ENCODE results near the gene NEDD4.
"Not testable (repeated sequence)": the region's sequence is repeated elsewhere in the genome, so short reads cannot be mapped to it uniquely, and the experiment has no call there.

The NEDD4 gene

DNA sequence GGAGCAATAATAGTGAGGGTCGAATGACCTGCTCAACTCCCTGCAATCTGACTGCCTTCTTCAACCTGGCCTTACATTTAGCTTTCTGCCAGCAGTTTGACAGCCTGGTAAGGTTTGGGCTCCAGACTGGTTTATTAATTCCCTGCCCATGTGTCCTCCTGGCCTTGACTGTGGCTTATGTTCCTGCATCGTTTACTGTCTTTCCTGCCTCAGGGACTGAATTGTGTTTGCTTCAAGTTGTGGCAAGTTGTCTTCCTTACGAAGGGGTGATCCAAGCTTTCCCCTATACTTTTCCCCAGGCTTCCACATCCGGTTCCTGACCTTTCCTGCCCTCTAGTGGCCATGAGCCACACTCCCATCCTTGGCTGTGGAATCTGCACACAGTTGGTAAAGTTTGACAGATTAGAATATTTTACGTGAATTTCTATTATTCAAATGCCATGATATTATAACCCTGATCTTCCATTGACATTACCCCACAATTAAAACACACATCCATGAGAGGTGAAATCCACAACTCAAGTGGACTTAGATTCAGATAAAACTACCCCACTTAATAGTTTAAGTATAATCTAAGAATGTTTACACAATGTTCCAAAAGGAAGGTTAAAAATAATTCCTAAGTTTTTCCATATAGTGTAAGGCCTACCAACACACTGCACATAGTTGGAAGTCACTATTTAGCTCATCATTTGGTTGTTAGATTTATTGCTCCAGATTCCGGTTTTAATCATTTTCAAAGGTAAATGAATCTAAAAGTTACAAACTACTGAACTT is 95.7 kb downstream of the NEDD4 start:
- DNase-seq (ENCODE audit: low spot score) (peak; percentile 36), FAIRE-seq (peak; percentile 12)

GRCh38 chr15:55894399-55894965 is 98.9 kb downstream of the NEDD4 start:
- FAIRE-seq (peak; percentile 40), DNase-seq (ENCODE audit: low spot score) (no peak)

- DNase-seq (ENCODE audit: low spot score) (no peak), FAIRE-seq (no peak)
Observed at GRCh38 chr15:55893852-55894251, 99.6 kb downstream of the NEDD4 start.

DNA sequence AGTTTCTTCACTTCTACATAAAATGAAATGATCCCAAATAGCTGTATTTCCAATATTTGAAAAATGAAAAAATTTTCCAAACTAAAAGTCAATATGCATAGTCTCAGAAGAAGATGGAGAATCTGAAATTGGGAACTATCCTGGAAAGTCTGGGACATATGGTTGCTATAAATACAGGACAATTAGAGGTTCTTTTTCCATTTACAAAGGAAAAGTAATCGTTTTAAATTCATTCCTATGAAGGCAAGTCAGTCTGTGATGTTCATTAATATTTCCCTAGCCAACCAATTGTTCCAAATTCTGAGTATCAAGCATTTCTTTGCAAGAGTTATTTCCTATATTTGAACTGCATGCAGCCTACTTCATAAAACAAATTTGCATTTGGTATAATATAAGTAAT is 102.2 kb downstream of the NEDD4 start:
- DNase-seq (ENCODE audit: low spot score) (no peak), FAIRE-seq (no peak)

GRCh38 chr15:55884223-55884622 is 109.2 kb downstream of the NEDD4 start:
- FAIRE-seq (no peak), DNase-seq (ENCODE audit: low spot score) (no peak)

DNA sequence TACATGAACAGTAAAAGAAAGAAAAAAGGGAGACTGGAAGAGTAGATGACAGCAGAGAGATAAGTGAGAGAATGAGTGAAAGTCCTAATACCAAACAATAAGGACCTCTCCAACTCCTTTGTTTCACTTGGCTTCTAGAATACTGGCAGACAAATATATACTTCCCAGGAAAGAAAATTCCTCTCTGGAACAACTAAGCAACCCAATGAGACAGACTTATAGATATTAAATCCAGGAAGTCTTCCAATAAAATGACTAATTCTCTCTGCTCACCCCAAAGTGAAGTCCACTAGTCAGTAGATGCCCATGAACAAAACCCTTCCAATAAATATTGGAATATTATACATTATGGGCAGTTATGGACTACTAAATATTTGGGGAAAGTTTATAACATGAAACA is 114.2 kb downstream of the NEDD4 start:
- FAIRE-seq (no peak), DNase-seq (ENCODE audit: low spot score) (no peak)

- FAIRE-seq (no peak), DNase-seq (ENCODE audit: low spot score) (no peak)
Observed at GRCh38 chr15:55873024-55873720, 120.2 kb downstream of the NEDD4 start.

- DNase-seq (ENCODE audit: low spot score) (no peak), FAIRE-seq (no peak)
Observed at GRCh38 chr15:55872471-55872870, 120.9 kb downstream of the NEDD4 start.

DNA sequence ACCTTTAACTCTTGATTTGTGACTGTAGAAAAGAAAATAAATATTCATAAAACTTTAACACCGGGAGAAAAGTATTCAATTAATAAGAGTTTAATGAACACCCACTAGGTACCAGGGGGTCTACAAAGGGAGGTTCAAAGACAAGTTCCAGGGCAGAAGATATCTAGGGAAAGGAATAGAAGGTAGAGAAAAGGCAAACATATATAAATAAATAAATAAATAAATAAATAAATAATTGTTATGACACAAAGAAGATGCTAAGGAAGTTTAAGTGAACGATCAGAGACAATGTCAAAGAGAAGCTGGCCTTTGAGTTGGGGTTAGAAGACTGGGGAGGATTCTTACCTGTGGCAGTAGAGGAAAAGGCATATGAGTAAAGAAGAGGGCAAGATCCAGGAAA is 123.8 kb downstream of the NEDD4 start:
- FAIRE-seq = no peak
- DNase-seq (ENCODE audit: low spot score) = no peak

DNA sequence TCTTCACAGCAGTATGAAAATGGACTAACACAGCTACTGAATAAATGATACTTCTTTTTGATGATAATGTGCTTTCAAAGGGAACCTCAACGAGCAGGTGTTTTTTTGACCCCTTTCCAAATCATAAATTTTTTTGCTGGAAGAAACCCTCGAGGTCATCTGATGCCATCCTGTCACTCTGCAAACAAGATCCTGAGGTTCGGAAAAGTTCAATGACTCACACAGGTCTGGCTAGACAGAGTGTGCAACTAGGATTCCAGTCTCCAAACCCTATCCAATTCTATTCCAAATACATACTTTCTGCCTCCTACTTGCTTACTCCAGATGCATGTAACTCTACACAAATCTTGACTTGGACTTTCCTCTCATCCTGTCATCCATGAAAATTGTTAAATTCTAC is 124.7 kb downstream of the NEDD4 start:
- DNase-seq (ENCODE audit: low spot score) (no peak), FAIRE-seq (no peak)

DNA sequence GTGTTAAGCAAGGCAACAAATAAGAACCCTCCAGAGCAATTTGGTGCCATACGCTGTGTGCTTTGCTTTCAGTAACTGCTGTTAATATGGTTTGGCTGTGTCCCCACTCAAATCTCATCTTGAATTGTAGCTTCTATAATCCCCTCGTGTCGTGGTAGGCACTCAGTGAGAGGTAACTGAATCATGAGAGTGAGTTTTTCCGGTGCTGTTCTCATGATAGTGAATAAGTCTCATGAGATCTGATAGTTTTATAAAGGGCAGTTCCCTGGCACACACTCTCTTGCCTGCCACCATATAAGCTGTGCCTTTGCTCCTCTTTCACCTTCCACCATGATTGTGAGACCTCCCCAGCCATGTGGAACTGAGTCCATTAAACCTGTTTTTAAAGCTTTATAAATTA is 125.1 kb downstream of the NEDD4 start:
- not testable (repeated sequence) for FAIRE-seq; DNase-seq (ENCODE audit: low spot score)

DNA sequence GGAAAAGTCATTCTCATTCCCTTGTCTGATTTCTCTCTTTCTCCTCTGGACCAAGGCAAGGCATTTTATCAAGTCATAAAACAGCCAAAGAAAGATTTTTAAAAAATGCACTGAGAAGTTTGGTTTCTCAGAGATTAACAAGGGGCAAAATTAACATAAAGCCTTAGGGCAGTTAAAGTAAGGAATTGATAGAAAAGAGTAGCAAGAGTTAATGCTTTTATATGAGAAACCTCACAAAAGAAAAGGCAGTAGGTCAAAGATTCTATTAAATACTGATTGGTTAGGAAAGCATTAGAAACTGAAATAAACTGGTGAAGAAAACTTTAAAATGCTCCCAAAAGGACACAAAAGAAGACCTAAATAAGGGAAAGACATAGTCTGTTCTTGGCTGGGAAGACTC is 129.5 kb downstream of the NEDD4 start:
- FAIRE-seq = no peak
- DNase-seq (ENCODE audit: low spot score) = no peak

- DNase-seq (ENCODE audit: low spot score) = no peak
- no peak for FAIRE-seq
Observed at GRCh38 chr15:55861115-55861514, 132.3 kb downstream of the NEDD4 start.

- no peak for DNase-seq (ENCODE audit: low spot score)
- FAIRE-seq = no peak
Observed at GRCh38 chr15:55860468-55860867, 132.9 kb downstream of the NEDD4 start.

GRCh38 chr15:55859681-55860080 is 133.7 kb downstream of the NEDD4 start:
- FAIRE-seq = no peak
- DNase-seq (ENCODE audit: low spot score) = no peak

GRCh38 chr15:55858661-55859060 is 134.8 kb downstream of the NEDD4 start:
- DNase-seq (ENCODE audit: low spot score) (no peak), FAIRE-seq (no peak)

GRCh38 chr15:55856506-55857164 is 136.8 kb downstream of the NEDD4 start:
- no peak for FAIRE-seq
- no peak for DNase-seq (ENCODE audit: low spot score)

DNA sequence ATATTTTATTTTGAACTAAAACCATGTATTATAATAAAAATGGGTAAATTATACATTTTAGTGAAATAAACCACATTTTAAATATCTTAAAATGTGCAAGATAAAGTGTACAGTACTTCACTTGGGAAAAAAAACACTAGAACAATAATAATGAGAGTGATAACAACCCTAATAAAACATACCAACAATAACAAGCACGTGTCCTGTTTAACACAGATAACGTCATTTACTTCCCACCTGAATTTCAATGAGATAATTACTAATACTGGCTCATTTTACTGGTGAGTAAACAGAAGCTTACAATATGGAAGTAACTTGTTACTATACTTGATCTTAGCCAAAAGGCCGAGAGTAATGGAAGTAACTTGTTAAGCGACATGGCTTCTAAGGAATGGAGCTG is 140.3 kb downstream of the NEDD4 start:
- no peak for DNase-seq (ENCODE audit: low spot score)

DNA sequence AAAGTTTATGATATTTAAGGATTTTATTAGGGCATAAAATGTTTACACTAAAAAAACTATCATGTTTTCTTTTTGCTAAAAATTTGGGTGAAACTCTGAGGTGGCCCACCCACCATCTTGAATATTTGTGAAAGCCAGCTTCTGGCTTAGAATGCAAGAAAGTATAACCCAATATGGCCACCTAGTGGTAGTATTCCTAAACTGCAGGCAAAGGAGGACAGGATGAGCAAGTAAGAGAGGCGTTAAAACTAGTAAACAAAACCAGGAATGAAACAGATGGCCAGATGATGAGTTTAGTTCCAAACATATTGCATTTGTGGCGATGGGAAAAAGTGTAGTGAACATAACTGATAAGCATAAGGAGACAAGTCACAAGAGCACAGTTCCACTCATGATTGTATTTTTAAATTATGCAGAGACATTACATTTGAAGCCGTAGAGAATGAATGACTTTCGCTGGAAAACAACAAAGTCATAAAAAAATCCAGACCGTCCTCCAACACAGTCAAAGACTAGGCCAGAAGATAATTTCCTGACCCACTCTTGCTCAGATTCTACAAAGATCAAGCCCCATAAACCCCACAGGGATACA is 147.2 kb downstream of the NEDD4 start:
- FAIRE-seq (peak; percentile 72), DNase-seq (ENCODE audit: low spot score) (peak; percentile 52)

More for the DNA sequence above, 140.3 kb downstream of the NEDD4 start:
- no peak for FAIRE-seq

GRCh38 chr15:55842897-55843296 is 150.5 kb downstream of the NEDD4 start:
- DNase-seq (ENCODE audit: low spot score); FAIRE-seq: not testable (repeated sequence)

- FAIRE-seq (no peak), DNase-seq (ENCODE audit: low spot score) (no peak)
Observed at GRCh38 chr15:55835866-55836265, 157.5 kb downstream of the NEDD4 start.

- no peak for FAIRE-seq
- DNase-seq (ENCODE audit: low spot score) = no peak
Observed at GRCh38 chr15:55834331-55834730, 159.1 kb downstream of the NEDD4 start.

Data from RCC 7860 (cell line).